NT2/D1 (cell line): Measurements from ENCODE around the gene INIP.
A peak's percentile ranks its signal among the peaks of the same experiment; 100 is the strongest.

Experiments used
- DNase-seq: peaks from one replicate; pipeline ENCODE4 v3.0.0-alpha.2; 2011; ENCODE audit warnings: low read depth, low spot score
- H3K27me3 ChIP-seq: 2 replicates; pipeline ENCODE4 v1.6.0; 2011; ENCODE audit warnings: mild to moderate bottlenecking; ENCODE audit not compliant: insufficient read length, insufficient read depth
- H3K36me3 ChIP-seq: 2 replicates; pipeline ENCODE4 v1.6.1; 2011; ENCODE audit warnings: mild to moderate bottlenecking, low read length, mixed read lengths; ENCODE audit not compliant: insufficient read depth, insufficient read length
- H3K4me1 ChIP-seq: 2 replicates; pipeline ENCODE4 v1.5.1; 2011; ENCODE audit not compliant: insufficient read depth, insufficient read length
- H3K4me3 ChIP-seq: 2 replicates; pipeline ENCODE4 v1.5.1; 2011; ENCODE audit warnings: low read depth; ENCODE audit not compliant: insufficient read length
- H3K9ac ChIP-seq: 2 replicates; pipeline ENCODE4 v1.6.0; 2011; ENCODE audit warnings: low read depth; ENCODE audit not compliant: insufficient read length
- H3K9me3 ChIP-seq: 2 replicates; pipeline ENCODE4 v1.5.1; 2011; ENCODE audit warnings: mild to moderate bottlenecking, low read length; ENCODE audit not compliant: insufficient read depth
- SUZ12 ChIP-seq: IDR thresholded peaks from 2 replicates; pipeline ENCODE4 v1.6.1; 2011; ENCODE audit not compliant: insufficient read length, insufficient read depth; ENCODE audit errors: extremely low read depth
- YY1 ChIP-seq: IDR thresholded peaks from 2 replicates; pipeline ENCODE4 v1.6.1; 2011; ENCODE audit not compliant: insufficient read length, insufficient read depth
- ZNF274 ChIP-seq: IDR thresholded peaks from 2 replicates; pipeline ENCODE4 v1.6.1; 2011; ENCODE audit warnings: mild to moderate bottlenecking, low read depth, low read length

The INIP gene

DNA sequence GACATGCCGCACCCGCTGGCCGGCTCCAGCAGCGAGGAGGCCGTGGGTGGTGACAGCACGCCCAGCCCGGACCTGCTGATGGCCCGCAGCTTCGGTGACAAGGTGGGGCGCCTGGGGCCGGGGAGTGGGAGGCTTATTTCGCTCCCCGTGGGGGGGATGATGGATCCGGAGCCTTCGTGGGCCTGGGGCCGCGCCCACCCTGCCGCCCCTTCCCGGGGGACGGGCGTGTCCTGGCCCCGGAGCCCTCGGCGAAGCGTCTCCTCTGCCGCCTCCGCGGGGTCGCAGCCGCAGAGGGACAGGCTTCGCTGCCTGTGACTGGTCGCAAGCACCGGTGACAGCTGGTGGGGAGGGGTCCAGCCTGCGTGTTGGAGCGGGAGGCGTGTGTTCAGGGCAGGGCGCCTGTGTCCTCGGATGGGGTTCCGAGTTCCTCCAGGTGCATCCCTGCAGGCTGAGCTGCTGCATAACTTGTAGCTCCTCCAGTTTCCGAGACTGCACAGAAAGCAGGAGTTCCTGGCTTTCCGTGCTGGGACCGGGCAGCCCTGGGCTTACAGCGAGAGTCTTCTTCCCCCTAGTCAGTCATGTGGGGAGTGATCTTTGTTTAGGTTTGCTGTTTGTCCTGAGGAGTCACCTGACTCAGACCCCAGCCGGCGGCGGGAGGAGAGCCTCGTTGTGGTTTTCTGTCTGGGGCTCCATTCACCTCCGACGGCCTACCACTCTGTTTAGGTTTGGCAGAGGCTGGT, 33.3 kb upstream of the INIP start:
- Histone ChIP-seq H3K9me3 (no peaks in the 10 kb centered on the region), H3K9ac (peak overlapping the region; percentile 83), H3K27me3 (peaks cover 9% of the 10 kb centered on the region), H3K36me3 (no peaks in the 10 kb centered on the region), H3K4me1 (peaks cover 8% of the 10 kb centered on the region), H3K4me3 (peak overlapping the region; percentile 83)
- no peak for DNase-seq
- TF ChIP-seq YY1 (no peak), SUZ12 (no peak), ZNF274 (no peak)

DNA sequence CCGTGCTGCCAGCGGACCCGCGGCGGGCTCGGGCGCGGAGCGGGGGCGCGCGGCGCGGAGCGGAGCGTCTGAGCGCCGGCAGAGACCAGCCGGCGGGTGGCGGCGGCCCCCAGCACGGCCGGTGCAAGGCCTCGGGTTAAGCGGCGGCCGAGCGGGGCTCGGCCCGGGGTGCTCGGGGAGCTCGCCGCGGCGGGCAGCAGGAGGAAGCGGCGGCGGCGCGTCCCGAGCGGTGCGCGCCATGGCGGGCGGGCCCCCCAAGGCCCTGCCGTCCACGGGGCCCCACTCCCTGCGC, 32.8 kb upstream of the INIP start:
- TF ChIP-seq YY1, result no peak
- no peak for TF ChIP-seq ZNF274
- TF ChIP-seq SUZ12, result no peak
- peak overlapping the region; percentile 83 for H3K9ac ChIP-seq
- peaks cover 8% of the 10 kb centered on the region for H3K4me1 ChIP-seq
- H3K27me3 ChIP-seq, result peaks cover 9% of the 10 kb centered on the region
- H3K9me3 ChIP-seq, result no peaks in the 10 kb centered on the region
- H3K36me3 ChIP-seq, result no peaks in the 10 kb centered on the region
- DNase-seq, result no peak
- H3K4me3 ChIP-seq, result peak overlapping the region; percentile 83

DNA sequence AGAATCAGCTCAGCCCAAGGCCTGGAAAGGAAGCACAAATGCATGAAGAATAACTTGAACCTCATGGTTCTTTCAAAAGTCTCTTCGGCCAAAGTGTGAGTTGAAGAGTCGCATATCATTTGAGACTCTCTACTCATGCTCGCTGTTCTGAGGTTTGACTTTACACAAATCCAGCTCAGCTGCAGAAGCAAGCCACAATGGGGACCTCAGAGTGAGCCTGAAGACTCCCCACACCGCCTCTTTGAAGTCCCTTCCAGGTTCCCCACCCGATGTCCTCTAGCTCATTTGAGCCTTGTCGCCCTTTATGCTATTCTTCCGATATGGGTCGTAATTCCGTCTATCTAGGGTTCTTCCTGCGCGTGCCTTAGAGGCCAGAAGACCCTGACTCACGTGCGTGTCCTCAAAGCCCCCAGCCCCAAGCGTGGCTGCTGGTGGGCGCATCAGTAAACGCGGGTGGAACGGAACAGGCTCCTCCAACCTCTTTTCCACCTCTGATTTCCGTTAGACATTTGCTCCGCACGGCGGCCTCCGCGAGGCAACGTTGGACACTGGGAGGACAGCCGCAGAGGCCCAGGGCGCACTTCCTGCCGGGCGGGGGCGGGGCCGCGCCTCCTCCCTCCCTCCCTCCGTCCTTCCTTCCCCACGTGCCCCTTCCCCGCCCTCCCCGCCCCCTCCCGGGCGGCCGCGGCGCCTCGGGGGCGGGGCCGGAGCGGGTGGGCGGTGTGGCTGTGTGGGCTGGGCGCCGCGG, 32.3 kb upstream of the INIP start, which contains the start of gene SNX30:
TSS of gene SNX30 (plus strand) at position 745 of the 748 bp plus-strand sequence. CDS start 242 bp downstream, outside the sequence.
- TF ChIP-seq YY1 (no peak), ZNF274 (no peak), SUZ12 (no peak)
- Histone ChIP-seq H3K4me1 (peaks cover 7% of the 10 kb centered on the region), H3K9me3 (no peaks in the 10 kb centered on the region), H3K9ac (peak within 1 kb of the TSS; percentile 92), H3K4me3 (peak within 1 kb of the TSS; percentile 83), H3K36me3 (no peaks in the 10 kb centered on the region), H3K27me3 (peaks cover 9% of the 10 kb centered on the region)
- DNase-seq, result peak; percentile 72

DNA sequence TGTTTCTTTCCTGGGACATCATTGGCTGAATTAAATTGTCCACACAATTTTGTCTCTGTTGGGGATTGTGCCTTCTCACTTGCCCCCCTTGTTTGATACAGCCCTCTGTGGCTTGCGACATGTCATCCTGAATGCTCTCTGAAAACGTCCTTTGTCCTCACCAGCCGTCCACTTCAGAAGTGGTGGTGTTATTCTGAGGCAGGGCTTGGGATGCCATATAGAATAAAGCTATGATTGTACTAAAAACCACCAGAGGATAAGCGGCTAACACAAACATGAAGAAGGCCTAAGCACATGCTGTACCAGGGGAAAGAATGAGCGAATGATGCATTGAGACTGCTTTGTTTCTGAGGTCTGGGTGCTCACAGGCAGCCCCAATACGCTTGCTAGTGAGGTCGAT, 29.2 kb upstream of the INIP start:
- DNase-seq, result no peak
- TF ChIP-seq SUZ12 (no peak), YY1 (no peak), ZNF274 (no peak)
- peaks cover 9% of the 10 kb centered on the region for H3K27me3 ChIP-seq
- H3K4me1 ChIP-seq, result peaks cover 2% of the 10 kb centered on the region
- no peak overlapping the region for H3K4me3 ChIP-seq
- H3K9ac ChIP-seq, result no peak overlapping the region
- H3K36me3 ChIP-seq, result no peaks in the 10 kb centered on the region
- H3K9me3 ChIP-seq, result no peaks in the 10 kb centered on the region

DNA sequence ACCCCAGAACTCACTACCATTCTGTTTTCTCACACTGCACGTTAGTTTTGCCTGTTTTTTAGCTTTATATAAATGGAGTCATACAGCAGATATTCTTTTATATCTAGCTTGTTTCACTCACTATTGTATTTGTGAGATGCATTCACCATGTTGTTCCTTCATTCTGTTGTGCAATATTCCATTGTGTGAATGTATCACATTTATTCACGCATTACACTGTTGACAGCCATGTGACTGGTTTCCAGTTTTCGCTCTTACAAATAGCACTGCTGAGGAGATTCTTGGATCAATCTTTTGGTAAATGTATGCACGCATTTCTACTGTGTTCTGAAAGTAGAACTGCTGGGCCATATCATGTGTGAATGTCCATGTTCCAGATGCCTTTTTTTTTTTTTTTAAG, 26.3 kb upstream of the INIP start:
- H3K9me3 ChIP-seq, result no peaks in the 10 kb centered on the region
- no peak overlapping the region for H3K9ac ChIP-seq
- no peak overlapping the region for H3K4me3 ChIP-seq
- TF ChIP-seq SUZ12 (no peak), ZNF274 (no peak), YY1 (no peak)
- DNase-seq, result no peak
- peaks cover 3% of the 10 kb centered on the region for H3K27me3 ChIP-seq
- no peaks in the 10 kb centered on the region for H3K4me1 ChIP-seq
- H3K36me3 ChIP-seq, result no peaks in the 10 kb centered on the region

DNA sequence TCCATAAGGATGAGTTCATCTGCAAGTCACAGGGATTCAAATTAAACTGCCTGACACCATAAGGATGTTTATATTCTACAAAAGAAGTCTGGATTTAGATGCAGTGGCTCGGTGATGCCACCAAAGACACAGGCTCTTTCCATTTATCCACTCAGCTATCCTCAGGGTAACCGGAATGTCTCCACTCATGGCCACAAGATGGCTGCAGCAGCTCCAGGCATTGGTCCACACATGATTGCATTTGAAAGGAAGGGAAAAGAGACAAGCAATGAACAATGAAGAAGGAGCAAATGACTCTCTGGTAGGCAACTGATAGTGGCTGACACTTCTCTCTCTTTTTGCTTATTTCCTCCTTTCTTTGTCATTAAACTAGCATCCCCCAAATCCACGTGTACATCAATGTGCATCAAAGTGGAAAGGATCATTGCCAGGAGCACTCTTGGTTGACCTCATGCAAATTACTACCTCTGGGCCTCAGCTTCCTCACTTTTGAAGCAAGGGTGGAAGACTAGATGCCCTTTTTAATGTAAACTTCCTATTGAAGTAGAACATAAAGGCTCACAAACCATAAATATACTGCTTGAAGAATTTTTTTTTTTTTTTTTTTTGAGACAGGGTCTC, 25.4 kb upstream of the INIP start:
- Histone ChIP-seq H3K36me3 (no peaks in the 10 kb centered on the region), H3K4me1 (no peaks in the 10 kb centered on the region), H3K9ac (no peak overlapping the region), H3K4me3 (no peak overlapping the region), H3K9me3 (no peaks in the 10 kb centered on the region), H3K27me3 (no peaks in the 10 kb centered on the region)
- TF ChIP-seq SUZ12 (no peak), YY1 (no peak), ZNF274 (no peak)
- no peak for DNase-seq

DNA sequence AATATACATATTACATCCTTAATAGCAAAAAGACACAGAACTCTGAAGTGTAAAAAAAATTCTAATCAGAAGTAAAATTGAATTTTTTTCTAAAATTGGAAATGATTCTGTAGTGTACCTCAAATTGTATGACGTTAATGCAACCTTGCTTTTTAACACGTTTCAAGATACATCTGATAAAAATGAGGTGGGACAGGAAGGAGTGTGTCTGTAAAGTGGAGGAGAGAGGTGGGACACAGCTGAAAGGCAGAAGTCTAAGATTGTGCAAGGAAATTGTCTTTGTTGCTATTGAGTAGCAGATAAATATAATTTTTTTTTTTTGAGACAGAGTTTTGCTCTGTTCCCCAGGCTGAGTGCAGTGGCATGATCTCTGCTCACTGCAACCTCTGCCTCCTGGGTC, 17.0 kb upstream of the INIP start:
- H3K36me3 ChIP-seq, result no peaks in the 10 kb centered on the region
- no peak overlapping the region for H3K9ac ChIP-seq
- DNase-seq, result no peak
- TF ChIP-seq SUZ12, result no peak
- H3K4me3 ChIP-seq, result no peak overlapping the region
- H3K9me3 ChIP-seq, result no peaks in the 10 kb centered on the region
- no peaks in the 10 kb centered on the region for H3K27me3 ChIP-seq
- no peaks in the 10 kb centered on the region for H3K4me1 ChIP-seq
